IPS-18c (cell line): ENCODE measurements around the gene CAMK4.

ENCODE experiments used
- H3K4me3 ChIP-seq: 2 replicates; pipeline ENCODE4 v1.7.0; 2013; ENCODE audit warnings: low read depth, mild to moderate bottlenecking, low read length, moderate library complexity; ENCODE audit not compliant: insufficient read depth
- H3K9me3 ChIP-seq: one replicate; pipeline ENCODE4 v1.6.1; 2013; ENCODE audit warnings: mild to moderate bottlenecking, low read length, moderate library complexity; ENCODE audit not compliant: control insufficient read depth, insufficient read depth

The CAMK4 gene

DNA sequence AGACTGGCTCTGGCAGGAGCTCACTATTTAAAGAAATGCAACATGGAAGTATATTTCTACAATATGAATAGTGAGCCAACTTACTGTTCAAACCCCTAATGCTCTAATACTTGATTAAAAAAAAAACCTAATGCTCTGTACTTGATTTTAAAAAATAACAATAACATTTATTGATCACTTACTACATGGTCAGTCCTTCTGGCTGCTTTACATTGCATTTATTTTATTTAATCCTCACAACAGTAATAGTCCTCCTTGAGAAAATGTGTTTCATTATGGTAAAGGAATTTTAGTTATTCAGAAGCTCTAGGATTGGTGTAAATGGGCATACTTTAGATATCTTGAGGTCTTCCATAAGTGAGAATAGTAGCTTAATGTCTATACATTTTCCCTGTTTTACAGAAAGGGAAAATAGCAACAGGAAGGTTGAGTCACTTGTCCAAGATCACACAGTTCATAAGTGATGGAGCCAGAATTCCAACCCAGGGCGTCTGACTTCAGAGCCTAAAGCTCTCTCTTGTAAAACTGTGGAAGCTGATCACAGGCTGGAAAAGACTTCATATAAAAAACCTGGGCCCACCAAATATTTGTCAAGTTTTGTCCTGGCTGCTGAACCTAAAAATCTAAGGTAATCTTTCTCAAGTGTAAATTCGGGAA is 287.1 kb downstream of the CAMK4 start:
- H3K4me3 ChIP-seq: peak overlapping the region; percentile 86
- no peaks in the 10 kb centered on the region for H3K9me3 ChIP-seq

GRCh38 chr5:111511831-111512374 is 287.7 kb downstream of the CAMK4 start:
- H3K9me3 ChIP-seq: no peaks in the 10 kb centered on the region
- peak overlapping the region; percentile 86 for H3K4me3 ChIP-seq

GRCh38 chr5:111512375-111513130 is 288.4 kb downstream of the CAMK4 start, which contains the start of gene STARD4:
STARD4 (minus strand) TSS chr5:111512535; CDS start chr5:111507433, 5,102 bp downstream.
- peak within 1 kb of the TSS; percentile 86 for H3K4me3 ChIP-seq

GRCh38 chr5:111513131-111513520 is 288.9 kb downstream of the CAMK4 start:
- Histone ChIP-seq H3K4me3 (peak overlapping the region; percentile 86; the same call in 1 of the 2 replicates), H3K9me3 (no peaks in the 10 kb centered on the region)

More at GRCh38 chr5:111512375-111513130, 288.4 kb downstream of the CAMK4 start, which contains the start of gene STARD4:
- no peaks in the 10 kb centered on the region for H3K9me3 ChIP-seq

- H3K4me3 ChIP-seq: no peak overlapping the region
- no peaks in the 10 kb centered on the region for H3K9me3 ChIP-seq
Observed at GRCh38 chr5:111514087-111514486, 289.9 kb downstream of the CAMK4 start.

DNA sequence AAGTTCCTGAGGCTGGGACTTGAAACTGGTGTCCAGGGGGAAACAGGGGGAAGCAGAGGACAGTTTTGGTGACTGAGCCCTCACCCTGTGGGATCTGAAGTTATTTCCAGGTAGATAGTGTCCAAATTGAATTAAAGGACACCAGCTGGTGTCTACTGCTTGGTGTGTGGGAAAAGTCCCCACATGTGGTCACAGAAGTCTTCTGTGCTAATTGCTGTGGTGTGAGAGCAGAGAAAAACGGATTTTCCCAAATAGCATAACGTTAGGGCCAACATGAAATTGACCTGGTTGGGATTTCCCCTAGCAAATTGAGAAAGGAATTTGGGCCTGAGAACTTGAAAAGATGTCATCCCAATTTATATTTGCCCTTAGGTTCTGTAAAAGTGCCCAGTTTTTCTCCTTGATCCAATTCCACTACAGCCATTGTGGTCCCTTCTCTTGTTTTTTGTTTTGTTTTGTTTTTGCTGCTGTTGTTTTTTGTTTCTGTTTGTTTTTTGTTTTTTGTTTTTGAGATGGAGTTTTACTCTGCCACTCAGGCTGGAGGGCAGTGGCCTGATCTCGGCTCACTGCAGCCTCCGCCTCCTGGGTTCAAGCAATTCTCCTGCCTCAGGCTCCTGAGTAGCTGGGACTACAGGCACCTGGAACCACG is 293.8 kb downstream of the CAMK4 start:
- H3K9me3 ChIP-seq: no peaks in the 10 kb centered on the region
- H3K4me3 ChIP-seq: no peak overlapping the region

GRCh38 chr5:111518777-111519176 is 294.6 kb downstream of the CAMK4 start:
- H3K9me3 ChIP-seq: no peaks in the 10 kb centered on the region

GRCh38 chr5:111520908-111521307 is 296.7 kb downstream of the CAMK4 start:
- H3K9me3 ChIP-seq: no peaks in the 10 kb centered on the region
- H3K4me3 ChIP-seq: no peak overlapping the region

More at GRCh38 chr5:111518777-111519176, 294.6 kb downstream of the CAMK4 start:
- no peak overlapping the region for H3K4me3 ChIP-seq

GRCh38 chr5:111528056-111528455 is 303.9 kb downstream of the CAMK4 start:
- Histone ChIP-seq H3K9me3 (no peaks in the 10 kb centered on the region), H3K4me3 (no peak overlapping the region)

GRCh38 chr5:111530298-111530740 is 306.1 kb downstream of the CAMK4 start:
- H3K4me3 ChIP-seq: no peak overlapping the region
- H3K9me3 ChIP-seq: no peaks in the 10 kb centered on the region

DNA sequence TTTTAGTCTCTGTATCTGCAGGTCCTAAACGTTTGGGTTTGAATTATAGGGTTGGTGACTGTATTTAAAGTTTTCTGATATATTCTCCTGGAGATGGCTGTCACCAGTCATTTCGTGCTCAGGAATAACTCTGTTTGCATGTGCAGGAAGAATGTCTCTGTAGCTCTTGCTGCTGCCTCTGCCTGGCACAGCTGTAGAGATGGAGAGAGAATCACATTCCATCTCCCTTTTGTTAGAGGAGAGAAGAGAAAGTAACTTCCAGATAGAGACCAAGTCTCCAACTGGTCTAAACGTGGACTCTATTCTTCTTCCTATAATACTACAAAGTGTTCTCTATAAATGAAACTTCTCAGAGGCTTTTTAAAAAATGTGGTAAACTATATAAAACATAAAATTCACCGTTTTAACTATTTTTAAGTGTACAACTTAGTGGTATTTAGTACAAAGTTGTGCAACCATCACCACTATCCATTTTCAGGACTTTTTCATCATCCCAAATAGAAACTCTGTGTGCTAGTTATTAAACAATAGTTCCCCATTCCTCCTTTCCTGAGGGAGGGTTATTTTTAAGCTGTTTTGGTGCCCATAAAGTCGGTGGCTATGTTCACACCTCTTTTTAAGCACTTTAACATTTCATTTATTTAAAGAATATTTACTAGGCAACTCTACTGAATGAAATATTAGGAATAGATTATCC is 308.9 kb downstream of the CAMK4 start:
- Histone ChIP-seq H3K9me3 (no peaks in the 10 kb centered on the region), H3K4me3 (no peak overlapping the region)

DNA sequence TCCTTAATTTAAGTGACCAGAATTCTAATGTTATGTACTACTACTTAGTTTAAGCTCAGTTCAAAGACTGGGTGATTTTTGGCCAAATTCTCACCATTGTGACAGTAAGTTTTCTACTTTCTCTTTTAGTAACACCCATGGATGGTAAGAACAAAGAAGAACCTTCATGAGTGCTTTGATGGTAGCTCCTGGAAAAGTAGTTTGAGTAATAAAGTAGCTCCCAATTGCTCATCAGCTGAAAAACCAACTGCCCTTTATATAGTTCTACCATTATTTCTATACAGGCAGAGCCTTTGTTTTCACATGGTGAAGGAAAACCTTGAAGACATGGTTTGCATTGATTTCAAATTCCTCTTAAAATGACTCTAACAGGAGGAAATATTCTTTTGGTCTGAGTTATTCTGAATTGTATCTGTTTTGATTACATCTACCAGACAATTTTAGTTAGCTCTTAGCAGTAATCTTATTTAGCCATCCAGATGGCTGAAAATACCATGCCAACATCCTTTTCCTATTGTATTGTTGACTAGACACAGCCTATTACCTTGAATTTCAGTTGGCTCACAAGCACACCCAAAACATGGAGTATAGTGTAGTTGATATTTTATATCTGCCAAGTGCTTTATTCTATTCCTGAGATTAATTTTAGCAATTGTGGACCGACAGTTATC is 311.8 kb downstream of the CAMK4 start:
- Histone ChIP-seq H3K4me3 (no peak overlapping the region), H3K9me3 (no peaks in the 10 kb centered on the region)

DNA sequence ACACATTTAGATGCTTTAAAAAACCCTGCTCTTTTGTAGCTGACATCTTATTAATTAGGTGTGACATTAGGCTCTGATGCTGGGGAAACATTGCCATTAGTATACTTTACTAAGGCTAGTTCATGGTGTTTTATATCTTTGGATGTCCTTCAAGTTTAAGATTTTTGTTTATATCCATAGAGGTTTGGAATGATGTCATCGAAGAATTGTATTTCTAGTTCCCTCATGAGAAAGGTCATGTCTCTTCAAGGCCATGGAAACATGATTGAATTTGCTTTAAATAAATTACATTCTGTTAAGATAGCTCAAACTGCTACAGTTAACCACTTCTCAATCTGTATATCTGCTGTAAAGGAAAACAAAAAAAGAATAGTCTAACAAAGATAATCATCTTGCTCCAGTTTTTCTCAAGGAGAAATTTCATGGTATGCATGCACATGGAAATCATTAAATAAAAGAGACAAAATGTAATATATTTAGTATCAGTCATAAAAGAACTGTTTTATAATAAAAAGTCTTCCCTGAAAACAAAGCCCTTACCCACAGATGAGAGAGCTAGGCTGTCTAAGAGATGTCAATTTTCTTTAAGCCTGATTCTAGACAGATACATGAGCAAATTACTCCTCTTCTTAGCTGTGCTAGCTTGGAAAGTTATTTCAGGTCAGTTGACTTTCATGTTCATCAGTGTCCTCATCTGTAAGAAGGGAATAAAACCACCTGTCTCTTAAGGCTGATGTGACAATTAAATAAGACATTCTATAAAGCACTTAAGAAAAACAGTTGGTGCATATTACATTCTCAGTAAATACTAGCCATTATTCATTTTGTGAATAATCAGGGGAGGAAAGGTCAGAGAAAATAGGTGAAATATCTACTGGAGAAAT is 313.2 kb downstream of the CAMK4 start:
- H3K9me3 ChIP-seq: no peaks in the 10 kb centered on the region
- no peak overlapping the region for H3K4me3 ChIP-seq
